ENCODE measurements around the gene TRIM71.

TRIM71 gene

GRCh38 chr3:32946973-32947788, 129.4 kb downstream of the TRIM71 start:
- Histone ChIP-seq H3K9ac (ENCODE audit: low read depth, low read length, poor library complexity, severe bottlenecking) (no peak overlapping the region), H3K9me2 (replicated peaks; ENCODE audit: low read depth, low read length) (no peaks in the 10 kb centered on the region), H3K4me3 (ENCODE audit: low read length, poor library complexity, severe bottlenecking) (no peak overlapping the region), H3K79me2 (ENCODE audit: insufficient read depth, low read length) (no peaks in the 10 kb centered on the region), H3K27me3 (ENCODE audit: insufficient read depth, low read length, poor library complexity, severe bottlenecking) (no peaks in the 10 kb centered on the region), H3K36me3 (ENCODE audit: insufficient read depth, low read length) (no peaks in the 10 kb centered on the region), H3F3A (ENCODE audit: low read depth) (peaks cover 4% of the 10 kb centered on the region; the same call in 1 of the 2 replicates), H3K4me1 (ENCODE audit: insufficient read depth, low read length, poor library complexity, severe bottlenecking) (peaks cover 18% of the 10 kb centered on the region), H4K20me1 (ENCODE audit: insufficient read depth, low read length, poor library complexity, severe bottlenecking) (no peaks in the 10 kb centered on the region), H3K9me3 (ENCODE audit: insufficient read depth, low read depth, low read length) (no peaks in the 10 kb centered on the region), H2AFZ (ENCODE audit: low read length) (peak overlapping the region; percentile 78), H3K4me2 (ENCODE audit: low read depth, low read length, poor library complexity, severe bottlenecking) (no peak overlapping the region)
- no peak for TF ChIP-seq EZH2phosphoT487 (IDR thresholded peaks at IDR 0.05; ENCODE audit: borderline replicate concordance)
- TF ChIP-seq, protein P1, sequence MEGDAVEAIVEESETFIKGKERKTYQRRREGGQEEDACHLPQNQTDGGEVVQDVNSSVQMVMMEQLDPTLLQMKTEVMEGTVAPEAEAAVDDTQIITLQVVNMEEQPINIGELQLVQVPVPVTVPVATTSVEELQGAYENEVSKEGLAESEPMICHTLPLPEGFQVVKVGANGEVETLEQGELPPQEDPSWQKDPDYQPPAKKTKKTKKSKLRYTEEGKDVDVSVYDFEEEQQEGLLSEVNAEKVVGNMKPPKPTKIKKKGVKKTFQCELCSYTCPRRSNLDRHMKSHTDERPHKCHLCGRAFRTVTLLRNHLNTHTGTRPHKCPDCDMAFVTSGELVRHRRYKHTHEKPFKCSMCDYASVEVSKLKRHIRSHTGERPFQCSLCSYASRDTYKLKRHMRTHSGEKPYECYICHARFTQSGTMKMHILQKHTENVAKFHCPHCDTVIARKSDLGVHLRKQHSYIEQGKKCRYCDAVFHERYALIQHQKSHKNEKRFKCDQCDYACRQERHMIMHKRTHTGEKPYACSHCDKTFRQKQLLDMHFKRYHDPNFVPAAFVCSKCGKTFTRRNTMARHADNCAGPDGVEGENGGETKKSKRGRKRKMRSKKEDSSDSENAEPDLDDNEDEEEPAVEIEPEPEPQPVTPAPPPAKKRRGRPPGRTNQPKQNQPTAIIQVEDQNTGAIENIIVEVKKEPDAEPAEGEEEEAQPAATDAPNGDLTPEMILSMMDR (conservative IDR thresholded peaks at IDR 0.05; ENCODE audit: low read length) = no peak
